Measurements from ENCODE around the gene CYP8B1.

CYP8B1 gene

GRCh38 chr3:42875325-42876151, at the start of gene CYP8B1:
Gene CYP8B1, minus strand, starts transcription at chr3:42875879. Its CDS starts 63 bp downstream, at chr3:42875816.
- DNase-seq = no peak

- no peak for DNase-seq
Observed at GRCh38 chr3:42923606-42924005, 47.9 kb upstream of the CYP8B1 start.

GRCh38 chr3:42914771-42915515, 39.3 kb upstream of the CYP8B1 start:
- no peak for DNase-seq

GRCh38 chr3:42911551-42911950, 35.9 kb upstream of the CYP8B1 start:
- DNase-seq = no peak

- DNase-seq = no peak
Observed at GRCh38 chr3:42908675-42909074, 33.0 kb upstream of the CYP8B1 start.

- DNase-seq = no peak
Observed at GRCh38 chr3:42906848-42907183, 31.1 kb upstream of the CYP8B1 start.

- DNase-seq = peak; percentile 51
Observed at GRCh38 chr3:42906070-42906847, 30.6 kb upstream of the CYP8B1 start, which contains the start of gene ZNF662. Gene ZNF662, plus strand, starts transcription at chr3:42906142. Its CDS starts 1,973 bp downstream, at chr3:42908115.

- no peak for DNase-seq
Observed at GRCh38 chr3:42905740-42906069, 30.0 kb upstream of the CYP8B1 start.

- no peak for DNase-seq
Observed at GRCh38 chr3:42904076-42904475, 28.4 kb upstream of the CYP8B1 start.

- DNase-seq = no peak
Observed at GRCh38 chr3:42902257-42902656, 26.6 kb upstream of the CYP8B1 start.

GRCh38 chr3:42901073-42901415, 25.4 kb upstream of the CYP8B1 start:
- no peak for DNase-seq

GRCh38 chr3:42900226-42901072, 24.8 kb upstream of the CYP8B1 start:
- no peak for DNase-seq

- no peak for DNase-seq
Observed at GRCh38 chr3:42898896-42899675, 23.4 kb upstream of the CYP8B1 start.

- DNase-seq = no peak
Observed at GRCh38 chr3:42895580-42895868, 19.8 kb upstream of the CYP8B1 start.

- no peak for DNase-seq
Observed at GRCh38 chr3:42894698-42895579, 19.3 kb upstream of the CYP8B1 start.

GRCh38 chr3:42892807-42893206, 17.1 kb upstream of the CYP8B1 start:
- no peak for DNase-seq

- no peak for DNase-seq
Observed at GRCh38 chr3:42892169-42892568, 16.5 kb upstream of the CYP8B1 start.

- no peak for DNase-seq
Observed at GRCh38 chr3:42891042-42891441, 15.4 kb upstream of the CYP8B1 start.

GRCh38 chr3:42887084-42887483, 11.4 kb upstream of the CYP8B1 start:
- DNase-seq = no peak

GRCh38 chr3:42886294-42886822, 10.7 kb upstream of the CYP8B1 start:
- no peak for DNase-seq

- DNase-seq = no peak
Observed at GRCh38 chr3:42884324-42884723, 8.6 kb upstream of the CYP8B1 start.

Measured in stimulated activated CD4-positive, alpha-beta T cell treated with anti-CD3 and anti-CD28 coated beads, Interleukin-15, amount 100 ng/mL, for 24 hours (primary cell).